GM23338 (cell line): ENCODE data around the gene CCDC9B.

ENCODE experiments used
- CREB1 ChIP-seq: fragments of 250-450 bp; sonication (Bioruptor Pico); IDR thresholded peaks from 2 replicates; pipeline ENCODE4 v1.5.0; 2020; ENCODE audit warnings: low read depth, mild to moderate bottlenecking, moderate library complexity
- EZH2 ChIP-seq: fragments of 200-600 bp; sonication (generic); IDR thresholded peaks from one replicate; pipeline ENCODE4 v1.8.0; 2017; ENCODE audit warnings: antibody characterized with exemption, mild to moderate bottlenecking, low read depth; ENCODE audit not compliant: unreplicated experiment
- EZH2phosphoT487 ChIP-seq: fragments of 200-600 bp; sonication (generic); IDR thresholded peaks from one replicate; pipeline ENCODE4 v1.8.1; 2018; ENCODE audit warnings: antibody characterized with exemption; ENCODE audit not compliant: unreplicated experiment
- POLR2AphosphoS5 ChIP-seq: IDR thresholded peaks from 2 replicates; pipeline ENCODE4 v1.6.1; 2016; ENCODE audit warnings: antibody characterized with exemption, low read depth
- ZNF331 ChIP-seq: fragments of 250-450 bp; sonication (Bioruptor Pico); IDR thresholded peaks from 2 replicates; pipeline ENCODE4 v1.5.0; 2020; ENCODE audit warnings: low read depth, mild to moderate bottlenecking, moderate library complexity
- TF ChIP-seq, protein P1 (sequence below), 2 experiments: fragments of 200-600 bp in 1 of 2; sonication (generic) in 1 of 2; conservative IDR thresholded peaks; 2 replicates each; pipeline versions ENCODE4 v1.5.1 to v1.6.1; 2016 to 2017; ENCODE audit warnings: antibody characterized with exemption in 2 of 2, low read depth in 2 of 2, mild to moderate bottlenecking in 2 of 2, moderate library complexity in 1 of 2
- TF ChIP-seq, protein P2 (sequence below): IDR thresholded peaks from one replicate; pipeline ENCODE4 v1.6.1; 2018; ENCODE audit warnings: antibody characterized with exemption; ENCODE audit not compliant: unreplicated experiment

DNA sequence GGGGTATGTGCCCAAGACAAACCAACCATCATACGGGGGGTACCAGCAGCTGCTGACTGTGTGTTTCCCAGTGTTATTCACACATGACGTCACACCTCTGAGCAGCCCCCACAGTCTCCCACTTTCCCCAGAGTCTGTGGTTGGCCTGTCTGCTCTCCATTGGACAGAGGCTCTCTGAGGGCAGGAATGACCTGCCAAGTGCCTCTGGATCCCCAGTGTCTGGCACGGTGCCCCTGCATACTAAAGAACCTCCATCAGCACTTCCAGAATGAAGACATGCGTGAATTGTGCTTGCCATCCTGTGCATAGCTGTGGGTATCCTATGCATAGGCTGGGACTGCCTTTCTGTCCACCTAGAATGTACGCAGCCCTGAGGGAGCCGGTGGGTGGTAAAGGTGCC, 3.5 kb upstream of the CCDC9B start:
- TF ChIP-seq, protein P1, sequence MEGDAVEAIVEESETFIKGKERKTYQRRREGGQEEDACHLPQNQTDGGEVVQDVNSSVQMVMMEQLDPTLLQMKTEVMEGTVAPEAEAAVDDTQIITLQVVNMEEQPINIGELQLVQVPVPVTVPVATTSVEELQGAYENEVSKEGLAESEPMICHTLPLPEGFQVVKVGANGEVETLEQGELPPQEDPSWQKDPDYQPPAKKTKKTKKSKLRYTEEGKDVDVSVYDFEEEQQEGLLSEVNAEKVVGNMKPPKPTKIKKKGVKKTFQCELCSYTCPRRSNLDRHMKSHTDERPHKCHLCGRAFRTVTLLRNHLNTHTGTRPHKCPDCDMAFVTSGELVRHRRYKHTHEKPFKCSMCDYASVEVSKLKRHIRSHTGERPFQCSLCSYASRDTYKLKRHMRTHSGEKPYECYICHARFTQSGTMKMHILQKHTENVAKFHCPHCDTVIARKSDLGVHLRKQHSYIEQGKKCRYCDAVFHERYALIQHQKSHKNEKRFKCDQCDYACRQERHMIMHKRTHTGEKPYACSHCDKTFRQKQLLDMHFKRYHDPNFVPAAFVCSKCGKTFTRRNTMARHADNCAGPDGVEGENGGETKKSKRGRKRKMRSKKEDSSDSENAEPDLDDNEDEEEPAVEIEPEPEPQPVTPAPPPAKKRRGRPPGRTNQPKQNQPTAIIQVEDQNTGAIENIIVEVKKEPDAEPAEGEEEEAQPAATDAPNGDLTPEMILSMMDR (conservative IDR thresholded peaks at IDR 0.05; ENCODE audit: low read depth in 2 of 2): no peak
- no peak for TF ChIP-seq CREB1 (CRISPR knock-in tag)
- TF ChIP-seq, protein P2, sequence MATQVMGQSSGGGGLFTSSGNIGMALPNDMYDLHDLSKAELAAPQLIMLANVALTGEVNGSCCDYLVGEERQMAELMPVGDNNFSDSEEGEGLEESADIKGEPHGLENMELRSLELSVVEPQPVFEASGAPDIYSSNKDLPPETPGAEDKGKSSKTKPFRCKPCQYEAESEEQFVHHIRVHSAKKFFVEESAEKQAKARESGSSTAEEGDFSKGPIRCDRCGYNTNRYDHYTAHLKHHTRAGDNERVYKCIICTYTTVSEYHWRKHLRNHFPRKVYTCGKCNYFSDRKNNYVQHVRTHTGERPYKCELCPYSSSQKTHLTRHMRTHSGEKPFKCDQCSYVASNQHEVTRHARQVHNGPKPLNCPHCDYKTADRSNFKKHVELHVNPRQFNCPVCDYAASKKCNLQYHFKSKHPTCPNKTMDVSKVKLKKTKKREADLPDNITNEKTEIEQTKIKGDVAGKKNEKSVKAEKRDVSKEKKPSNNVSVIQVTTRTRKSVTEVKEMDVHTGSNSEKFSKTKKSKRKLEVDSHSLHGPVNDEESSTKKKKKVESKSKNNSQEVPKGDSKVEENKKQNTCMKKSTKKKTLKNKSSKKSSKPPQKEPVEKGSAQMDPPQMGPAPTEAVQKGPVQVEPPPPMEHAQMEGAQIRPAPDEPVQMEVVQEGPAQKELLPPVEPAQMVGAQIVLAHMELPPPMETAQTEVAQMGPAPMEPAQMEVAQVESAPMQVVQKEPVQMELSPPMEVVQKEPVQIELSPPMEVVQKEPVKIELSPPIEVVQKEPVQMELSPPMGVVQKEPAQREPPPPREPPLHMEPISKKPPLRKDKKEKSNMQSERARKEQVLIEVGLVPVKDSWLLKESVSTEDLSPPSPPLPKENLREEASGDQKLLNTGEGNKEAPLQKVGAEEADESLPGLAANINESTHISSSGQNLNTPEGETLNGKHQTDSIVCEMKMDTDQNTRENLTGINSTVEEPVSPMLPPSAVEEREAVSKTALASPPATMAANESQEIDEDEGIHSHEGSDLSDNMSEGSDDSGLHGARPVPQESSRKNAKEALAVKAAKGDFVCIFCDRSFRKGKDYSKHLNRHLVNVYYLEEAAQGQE: no peak
- TF ChIP-seq POLR2AphosphoS5: no peak
- TF ChIP-seq EZH2: no peak
- no peak for TF ChIP-seq EZH2phosphoT487
- no peak for TF ChIP-seq ZNF331 (CRISPR knock-in tag)
